Measurements from ENCODE around the gene DVL1. TPM values are rescaled to one million over a fixed set of nuclear protein-coding genes. Genes with fewer than 3 reads are reported as not detected.

Gene DVL1
- total RNA-seq, 2 donors from 2014 or later: 63.5 to 69.2 TPM

- ATAC-seq (peak in 1 of 2 donors; percentile 0), DNase-seq (peak; percentile 71)
- intact Hi-C loops (cut with DNase I): no loop called here
Observed at GRCh38 chr1:1307261-1307922, 41.8 kb downstream of the DVL1 start.

GRCh38 chr1:1306661-1307260, 42.5 kb downstream of the DVL1 start:
- DNase-seq (no peak), ATAC-seq (no peak)
- intact Hi-C loops (cut with DNase I): no loop called here

- ATAC-seq: no peak
- no peak for DNase-seq
- intact Hi-C loops (cut with DNase I): no loop called here
Observed at GRCh38 chr1:1306070-1306660, 43.1 kb downstream of the DVL1 start.

GRCh38 chr1:1305300-1306069, 43.7 kb downstream of the DVL1 start:
- ATAC-seq (peak; percentile 4 to 49), DNase-seq (peak; percentile 78)
- intact Hi-C loops (cut with DNase I): no loop called here

- ATAC-seq (peak; percentile 14 to 28), DNase-seq (peak; percentile 81)
- intact Hi-C loops (cut with DNase I): no loop called here
Observed at GRCh38 chr1:1304331-1305299, 44.6 kb downstream of the DVL1 start.

GRCh38 chr1:1303736-1304135, 45.5 kb downstream of the DVL1 start:
- ATAC-seq (no peak), DNase-seq (no peak)
- intact Hi-C loops (cut with DNase I): no loop called here

GRCh38 chr1:1302951-1303509, 46.2 kb downstream of the DVL1 start:
- no peak for DNase-seq
- intact Hi-C loops (cut with DNase I): no loop called here

GRCh38 chr1:1302006-1302430, 47.2 kb downstream of the DVL1 start:
- ATAC-seq (no peak), DNase-seq (no peak)
- intact Hi-C loops (cut with DNase I): no loop called here

More at GRCh38 chr1:1302951-1303509, 46.2 kb downstream of the DVL1 start:
- no peak for ATAC-seq

GRCh38 chr1:1300352-1300739, 48.9 kb downstream of the DVL1 start:
- no peak for DNase-seq
- intact Hi-C loops (cut with DNase I): no loop called here

GRCh38 chr1:1299686-1300351, 49.4 kb downstream of the DVL1 start:
- DNase-seq: no peak
- ATAC-seq: no peak
- intact Hi-C loops (cut with DNase I): no loop called here

More at GRCh38 chr1:1300352-1300739, 48.9 kb downstream of the DVL1 start:
- ATAC-seq: no peak

- ATAC-seq: peak; percentile 1 to 23
- DNase-seq: no peak
- intact Hi-C loops (cut with DNase I): no loop called here
Observed at GRCh38 chr1:1298861-1299685, 50.1 kb downstream of the DVL1 start.

GRCh38 chr1:1297802-1298424, 51.3 kb downstream of the DVL1 start:
- no peak for ATAC-seq
- intact Hi-C loops (cut with DNase I): no loop called here
- no peak for DNase-seq

GRCh38 chr1:1296070-1297061, 52.9 kb downstream of the DVL1 start:
- ATAC-seq: no peak
- DNase-seq: no peak
- intact Hi-C loops (cut with DNase I): no loop called here

- ATAC-seq: no peak
- intact Hi-C loops (cut with DNase I): no loop called here
- no peak for DNase-seq
Observed at GRCh38 chr1:1295154-1295923, 53.9 kb downstream of the DVL1 start.
